OCI-LY1 (cell line): ENCODE measurements around the gene PIP5K1C.

Experiments
- EZH2 ChIP-seq: fragments of 200-600 bp; sonication (generic), shearing (Covaris generic); IDR thresholded peaks from 2 replicates; pipeline ENCODE4 v1.8.0; 2017; ENCODE audit warnings: borderline replicate concordance, mixed run types, mild to moderate bottlenecking, antibody characterized with exemption, low read length, moderate library complexity, mixed read lengths
- TF ChIP-seq, protein P1 (sequence below): fragments of 200-600 bp; sonication (generic), shearing (Covaris generic); IDR thresholded peaks from 2 replicates; pipeline ENCODE4 v1.5.1; 2017; ENCODE audit warnings: mild to moderate bottlenecking, antibody characterized with exemption, low read length, moderate library complexity, mixed read lengths

GRCh38 chr19:3682286-3682685 is 18.0 kb downstream of the PIP5K1C start:
- TF ChIP-seq, protein P1, sequence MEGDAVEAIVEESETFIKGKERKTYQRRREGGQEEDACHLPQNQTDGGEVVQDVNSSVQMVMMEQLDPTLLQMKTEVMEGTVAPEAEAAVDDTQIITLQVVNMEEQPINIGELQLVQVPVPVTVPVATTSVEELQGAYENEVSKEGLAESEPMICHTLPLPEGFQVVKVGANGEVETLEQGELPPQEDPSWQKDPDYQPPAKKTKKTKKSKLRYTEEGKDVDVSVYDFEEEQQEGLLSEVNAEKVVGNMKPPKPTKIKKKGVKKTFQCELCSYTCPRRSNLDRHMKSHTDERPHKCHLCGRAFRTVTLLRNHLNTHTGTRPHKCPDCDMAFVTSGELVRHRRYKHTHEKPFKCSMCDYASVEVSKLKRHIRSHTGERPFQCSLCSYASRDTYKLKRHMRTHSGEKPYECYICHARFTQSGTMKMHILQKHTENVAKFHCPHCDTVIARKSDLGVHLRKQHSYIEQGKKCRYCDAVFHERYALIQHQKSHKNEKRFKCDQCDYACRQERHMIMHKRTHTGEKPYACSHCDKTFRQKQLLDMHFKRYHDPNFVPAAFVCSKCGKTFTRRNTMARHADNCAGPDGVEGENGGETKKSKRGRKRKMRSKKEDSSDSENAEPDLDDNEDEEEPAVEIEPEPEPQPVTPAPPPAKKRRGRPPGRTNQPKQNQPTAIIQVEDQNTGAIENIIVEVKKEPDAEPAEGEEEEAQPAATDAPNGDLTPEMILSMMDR, result no peak
- TF ChIP-seq EZH2, result no peak
